GM12878 (cell line): Measurements from ENCODE around the gene LMO7. TPM values are rescaled to one million over a fixed set of nuclear protein-coding genes. Genes with fewer than 3 reads are reported as not detected.

Source experiments
- ATAC-seq: fragments of 200-7000 bp; cut with Tn5 transposase; 3 replicates; pipeline ENCODE4 v1.9.1; 2020; ENCODE audit warnings: mild to moderate bottlenecking, moderate library complexity
- BruUV-seq: library from RNA; stranded (reverse); fragments of 400-500 nt; replicated peaks from 2 replicates; lab custom pipeline; 2021; lab: Mats Ljungman, UMichigan
- CTCF ChIA-PET: fragments of 300-600 bp; sonication (Branson Sonifier 250); formaldehyde crosslinking; extraction: SDS; loops from one replicate; lab custom pipeline; 2021; ENCODE audit warnings: inconsistent platforms; lab: Yijun Ruan, JAX
- POLR2A ChIA-PET: fragments of 350-600 bp; formaldehyde crosslinking; extraction: SDS; loops from one replicate; lab custom pipeline; 2021; ENCODE audit warnings: inconsistent platforms; lab: Charles Lee
- RAD21 ChIA-PET: fragments of 300-600 bp; sonication (Branson Sonifier 250); formaldehyde crosslinking; loops from one replicate; lab custom pipeline; 2023; ENCODE audit warnings: antibody characterized with exemption; ENCODE audit not compliant: unreplicated experiment; lab: Charles Lee
- SMC1A ChIA-PET: fragments of 300-600 bp; sonication (Branson Sonifier 250); formaldehyde crosslinking; loops from one replicate; lab custom pipeline; 2023; ENCODE audit not compliant: unreplicated experiment, uncharacterized antibody; lab: Charles Lee
- DNase-seq: peaks from one replicate; pipeline ENCODE4 v3.0.0-alpha.2; 2011; ENCODE audit warnings: low read depth, low spot score
- FAIRE-seq: peaks from 3 replicates; lab custom pipeline; 2011; peaks lifted over from hg19 to GRCh38; lab: Jason Lieb, UNC
- H2AFZ ChIP-seq: 2 replicates; pipeline ENCODE4 v1.6.0; 2011; ENCODE audit warnings: low read depth, low read length, control low read depth; ENCODE audit not compliant: control insufficient read depth
- H3K27ac ChIP-seq: 2 replicates; pipeline ENCODE4 v1.5.1; 2011; ENCODE audit warnings: control low read depth; ENCODE audit not compliant: control insufficient read depth, insufficient read depth
- H3K27me3 ChIP-seq, 2 experiments: replicated peaks in 1 of 2; 2 replicates each; pipeline versions ENCODE4 v1.6.0 to v1.6.1; 2011; ENCODE audit warnings: low read length in 1 of 2; ENCODE audit not compliant: control insufficient read depth in 2 of 2, insufficient read depth in 2 of 2
- H3K36me3 ChIP-seq, 2 experiments: 2 replicates each; pipeline ENCODE4 v1.5.1; 2011; ENCODE audit warnings: low read length in 1 of 2; ENCODE audit not compliant: control insufficient read depth in 2 of 2, insufficient read depth in 2 of 2
- H3K4me1 ChIP-seq: 2 replicates; pipeline ENCODE4 v1.6.1; 2011; ENCODE audit warnings: mild to moderate bottlenecking, low read length, moderate library complexity, mixed read lengths; ENCODE audit not compliant: control insufficient read depth, insufficient read depth
- H3K4me2 ChIP-seq: 2 replicates; pipeline ENCODE4 v1.6.0; 2011; ENCODE audit warnings: control low read depth; ENCODE audit not compliant: control insufficient read depth, insufficient read depth
- H3K4me3 ChIP-seq: fragments of 200-600 bp; sonication (generic); 2 replicates; pipeline ENCODE4 v1.5.1; 2016
- H3K79me2 ChIP-seq: 2 replicates; pipeline ENCODE4 v1.6.0; 2011; ENCODE audit warnings: low read length; ENCODE audit not compliant: control insufficient read depth, insufficient read depth
- H3K9ac ChIP-seq: 2 replicates; pipeline ENCODE4 v1.8.0; 2011; ENCODE audit warnings: low read length, control low read depth, mixed read lengths; ENCODE audit not compliant: control insufficient read depth, insufficient read depth
- H3K9me3 ChIP-seq: replicated peaks from 3 replicates; pipeline ENCODE4 v1.5.1; 2011; ENCODE audit warnings: mild to moderate bottlenecking, low read length; ENCODE audit not compliant: control insufficient read depth, insufficient read depth
- H4K20me1 ChIP-seq: 2 replicates; pipeline ENCODE4 v1.6.0; 2011; ENCODE audit not compliant: control insufficient read depth, insufficient read depth
- BCL11A ChIP-seq: IDR thresholded peaks from 2 replicates; pipeline ENCODE4 v1.6.1; 2011; ENCODE audit warnings: low read depth, low read length
- CBFB ChIP-seq: IDR thresholded peaks from 2 replicates; pipeline ENCODE4 v1.6.1; 2016; ENCODE audit warnings: antibody characterized with exemption, low read depth
- EED ChIP-seq: sonication (generic); IDR thresholded peaks from 2 replicates; pipeline ENCODE4 v1.6.1; 2016; ENCODE audit warnings: antibody characterized with exemption, low read depth
- MXI1 ChIP-seq: fragments of 150-350 bp; IDR thresholded peaks from 2 replicates; pipeline ENCODE4 v1.6.1; 2011; ENCODE audit warnings: low read depth, mild to moderate bottlenecking, inconsistent platforms, low read length, improper control_type of control experiment
- SP1 ChIP-seq: IDR thresholded peaks from one replicate; pipeline ENCODE4 v1.6.1; 2011; ENCODE audit warnings: low read depth, low read length
- SUZ12 ChIP-seq: fragments of 200-600 bp; sonication (generic); IDR thresholded peaks from one replicate; pipeline ENCODE4 v1.6.1; 2018; ENCODE audit warnings: antibody characterized with exemption, mild to moderate bottlenecking; ENCODE audit not compliant: unreplicated experiment
- TCF7 ChIP-seq: IDR thresholded peaks from 2 replicates; pipeline ENCODE4 v1.6.1; 2014; ENCODE audit warnings: antibody characterized with exemption, borderline replicate concordance
- YBX1 ChIP-seq: fragments of 450-650 bp; IDR thresholded peaks from 2 replicates; pipeline ENCODE4 v1.6.1; 2016; ENCODE audit warnings: antibody characterized with exemption
- ZZZ3 ChIP-seq: IDR thresholded peaks from 2 replicates; pipeline ENCODE4 v1.6.1; 2011; ENCODE audit warnings: low read depth; ENCODE audit not compliant: control insufficient read depth, insufficient read length
- WGBS: methylation state at CpG from one replicate; pipeline ENCODE4 v1.1.6; 2016; ENCODE audit warnings: low lambda C conversion rate; ENCODE audit not compliant: insufficient replicate concordance, insufficient coverage; ENCODE audit errors: missing lambda C conversion rate; 5-methylcytosine and 5-hydroxymethylcytosine counted together
- in situ Hi-C: fragments of 300-500 bp; cut with MboI; formaldehyde crosslinking; loops from 9 replicates; pipeline ENCODE4 v1.14.3; 2018; ENCODE audit warnings: mixed read lengths
- intact Hi-C: fragments of 100-400 bp; cut with micrococcal nuclease; formaldehyde crosslinking; loops from one replicate; pipeline ENCODE4 v1.14.2; 2022; ENCODE audit not compliant: unreplicated experiment
- polyA plus RNA-seq, 11 experiments: library from polyadenylated mRNA; depleted of rRNA in 4 of 11; unstranded in 6 of 11; stranded (reverse) in 5 of 11; fragments of >200 nt; fragmentation: Nextera tagmentation in 4 of 11; fragmentation: Illumina TruSeq in 1 of 11; extraction: Ambion mirVana in 4 of 11; extraction: Trizol in 1 of 11; gene quantifications; 1 replicate in 1 of 11; 2 replicates in 10 of 11; pipeline versions ENCODE4 v1.2.1 to v1.2.3, GENCODE V29; 2011 to 2016; ENCODE audit warnings: inconsistent platforms in 2 of 11, missing spikeins in 2 of 11, low read depth in 1 of 11
- total RNA-seq, 4 experiments: library from RNA; depleted of rRNA in 3 of 4; stranded (reverse); fragments of >200 nt in 3 of 4; fragmentation: Illumina TruSeq in 1 of 4; extraction: Trizol in 1 of 4; gene quantifications; 2 replicates each; pipeline versions ENCODE4 v1.2.1 to v1.2.3, GENCODE V29; 2013 to 2021
- TF ChIP-seq, protein P1 (sequence below), 3 experiments: IDR thresholded peaks in 2 of 3; conservative IDR thresholded peaks in 1 of 3; 2 replicates each; pipeline ENCODE4 v1.5.1; 2011; ENCODE audit warnings: low read depth in 3 of 3, low read length in 3 of 3, mild to moderate bottlenecking in 3 of 3, control low read depth in 2 of 3, moderate library complexity in 2 of 3, inconsistent platforms in 1 of 3, mixed read lengths in 1 of 3; ENCODE audit not compliant: control insufficient read depth in 2 of 3, insufficient read depth in 1 of 3; ENCODE audit errors: extremely low read depth in 1 of 3

The LMO7 gene
- total and polyA plus RNA-seq, 10 of the 15 experiments (the other 5 are each of a cell fraction or from before 2014, with no cell fraction given), result 8.5 to 67.8 (median 36.8) TPM

- Histone ChIP-seq H3K4me1 (no peaks in the 10 kb centered on the region), H3K4me2 (no peak overlapping the region), H3K79me2 (no peaks in the 10 kb centered on the region), H2AFZ (no peak overlapping the region), H3K9ac (no peak overlapping the region)
- SMC1A ChIA-PET, result interaction anchor here (0.7 to 0.8 kb wide), 2 partner anchors 77 to 1074 kb away, joined by 3 read pairs; no protein-coding TSS in a partner anchor
- RAD21 ChIA-PET, result no interaction called here
- intact Hi-C loops, result no loop called here
- no peak for FAIRE-seq
- CTCF ChIA-PET, result interaction anchor here (0.7 to 1.8 kb wide), 3 partner anchors 12 to 26 kb away, joined by 3 to 5 read pairs (median 4); no protein-coding TSS in a partner anchor
- POLR2A ChIA-PET, result no interaction called here
- 20% methylated on average over 2 of the region's 2 CpGs for WGBS
- TF ChIP-seq SP1 (no peak), ZZZ3 (no peak), EED (no peak), TCF7 (no peak), BCL11A (no peak), YBX1 (no peak), CBFB (no peak), MXI1 (no peak), SUZ12 (no peak)
- TF ChIP-seq, protein P1, sequence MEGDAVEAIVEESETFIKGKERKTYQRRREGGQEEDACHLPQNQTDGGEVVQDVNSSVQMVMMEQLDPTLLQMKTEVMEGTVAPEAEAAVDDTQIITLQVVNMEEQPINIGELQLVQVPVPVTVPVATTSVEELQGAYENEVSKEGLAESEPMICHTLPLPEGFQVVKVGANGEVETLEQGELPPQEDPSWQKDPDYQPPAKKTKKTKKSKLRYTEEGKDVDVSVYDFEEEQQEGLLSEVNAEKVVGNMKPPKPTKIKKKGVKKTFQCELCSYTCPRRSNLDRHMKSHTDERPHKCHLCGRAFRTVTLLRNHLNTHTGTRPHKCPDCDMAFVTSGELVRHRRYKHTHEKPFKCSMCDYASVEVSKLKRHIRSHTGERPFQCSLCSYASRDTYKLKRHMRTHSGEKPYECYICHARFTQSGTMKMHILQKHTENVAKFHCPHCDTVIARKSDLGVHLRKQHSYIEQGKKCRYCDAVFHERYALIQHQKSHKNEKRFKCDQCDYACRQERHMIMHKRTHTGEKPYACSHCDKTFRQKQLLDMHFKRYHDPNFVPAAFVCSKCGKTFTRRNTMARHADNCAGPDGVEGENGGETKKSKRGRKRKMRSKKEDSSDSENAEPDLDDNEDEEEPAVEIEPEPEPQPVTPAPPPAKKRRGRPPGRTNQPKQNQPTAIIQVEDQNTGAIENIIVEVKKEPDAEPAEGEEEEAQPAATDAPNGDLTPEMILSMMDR (IDR thresholded peaks at IDR 0.05 in 2 of 3, conservative IDR thresholded peaks at IDR 0.05 in 1 of 3; ENCODE audit: control insufficient read depth in 2 of 3, extremely low read depth in 1 of 3, insufficient read depth in 1 of 3, low read depth in 3 of 3, low read length in 3 of 3), result no peak
- TF ChIP-seq, all 136 proteins: peak for 0
- ATAC-seq (no peak), DNase-seq (no peak)
- in situ Hi-C loops, result no loop called here
- H3K4me3 ChIP-seq, result no peak overlapping the region
- H3K27ac ChIP-seq, result no peak overlapping the region
- H3K9me3 ChIP-seq, result no peaks in the 10 kb centered on the region; the same call in 2 of the 3 replicates
- no peaks in the 10 kb centered on the region for H4K20me1 ChIP-seq
- H3K27me3 ChIP-seq, result no peaks in the 10 kb centered on the region
- BruUV-seq, result no TSS peak
- H3K36me3 ChIP-seq, result no peaks in the 10 kb centered on the region
Observed at GRCh38 chr13:75896271-75896670, 260.1 kb downstream of the LMO7 start.
